ENCODE results near the gene DYNC1I2.

GRCh38 chr2:171785450-171785849, 98.2 kb downstream of the DYNC1I2 start:
- TF ChIP-seq TAF1 (IDR thresholded peaks at IDR 0.05; ENCODE audit: low read depth, low read length) (no peak), POLR2A (IDR thresholded peaks at IDR 0.05; ENCODE audit: low read depth, low read length) (no peak)
